ENCODE measurements around the gene SNX19.

GRCh38 chr11:130897262-130898182 is 18.8 kb downstream of the SNX19 start:
- TF ChIP-seq CTCF (IDR thresholded peaks at IDR 0.05) (no peak), ZFX (IDR thresholded peaks at IDR 0.05; ENCODE audit: borderline replicate concordance) (no peak)
